Esophagus mucosa (tissue), 1 donor: ENCODE measurements around the gene HEG1. TPM values are rescaled to one million over a fixed set of nuclear protein-coding genes. Genes with fewer than 3 reads are reported as not detected.

ENCODE experiments used
- ATAC-seq: fragments of 200-7000 bp; cut with Tn5 transposase; one replicate; pipeline ENCODE4 v1.9.1; 2020
- total RNA-seq: library from RNA; stranded (reverse); gene quantifications from one replicate; pipeline ENCODE4 v1.2.4, GENCODE V29; 2023
- donor health status: DM: yes; HTN: yes; CAD: no.

The HEG1 gene
- total RNA-seq, 1 donor from 2014 or later = 13.0 TPM

GRCh38 chr3:125069452-125069851, 13.7 kb upstream of the HEG1 start:
- no peak for ATAC-seq

- ATAC-seq = no peak
Observed at GRCh38 chr3:125068265-125068664, 12.5 kb upstream of the HEG1 start.

- ATAC-seq = no peak
Observed at GRCh38 chr3:125067225-125067624, 11.4 kb upstream of the HEG1 start.

- ATAC-seq = peak; percentile 21
Observed at GRCh38 chr3:125062904-125063618, 7.3 kb upstream of the HEG1 start.

- no peak for ATAC-seq
Observed at GRCh38 chr3:125061646-125062045, 5.8 kb upstream of the HEG1 start.

GRCh38 chr3:125061170-125061569, 5.4 kb upstream of the HEG1 start:
- no peak for ATAC-seq

GRCh38 chr3:125059488-125060245, 3.9 kb upstream of the HEG1 start:
- ATAC-seq = no peak

GRCh38 chr3:125058959-125059358, 3.2 kb upstream of the HEG1 start:
- no peak for ATAC-seq

- ATAC-seq = no peak
Observed at GRCh38 chr3:125058529-125058928, 2.7 kb upstream of the HEG1 start.

- peak; percentile 23 for ATAC-seq
Observed at GRCh38 chr3:125057186-125057850, 1.5 kb upstream of the HEG1 start.

- peak; percentile 24 for ATAC-seq
Observed at GRCh38 chr3:125055331-125055912, 375 bp downstream of the HEG1 start.

GRCh38 chr3:125054449-125055329, 1.1 kb downstream of the HEG1 start:
- no peak for ATAC-seq

- no peak for ATAC-seq
Observed at GRCh38 chr3:125054062-125054448, 1.7 kb downstream of the HEG1 start.

GRCh38 chr3:125053304-125053699, 2.5 kb downstream of the HEG1 start:
- ATAC-seq = no peak

GRCh38 chr3:125052624-125053303, 3.0 kb downstream of the HEG1 start:
- ATAC-seq = peak; percentile 17

- no peak for ATAC-seq
Observed at GRCh38 chr3:125051715-125052581, 3.8 kb downstream of the HEG1 start.

GRCh38 chr3:125051205-125051604, 4.6 kb downstream of the HEG1 start:
- no peak for ATAC-seq

GRCh38 chr3:125050488-125051090, 5.2 kb downstream of the HEG1 start:
- no peak for ATAC-seq

GRCh38 chr3:125048282-125048681, 7.5 kb downstream of the HEG1 start:
- peak; percentile 61 for ATAC-seq

- ATAC-seq = no peak
Observed at GRCh38 chr3:125045965-125046364, 9.8 kb downstream of the HEG1 start.
